ENCODE results near the gene LRG1.

Gene LRG1, protein sequence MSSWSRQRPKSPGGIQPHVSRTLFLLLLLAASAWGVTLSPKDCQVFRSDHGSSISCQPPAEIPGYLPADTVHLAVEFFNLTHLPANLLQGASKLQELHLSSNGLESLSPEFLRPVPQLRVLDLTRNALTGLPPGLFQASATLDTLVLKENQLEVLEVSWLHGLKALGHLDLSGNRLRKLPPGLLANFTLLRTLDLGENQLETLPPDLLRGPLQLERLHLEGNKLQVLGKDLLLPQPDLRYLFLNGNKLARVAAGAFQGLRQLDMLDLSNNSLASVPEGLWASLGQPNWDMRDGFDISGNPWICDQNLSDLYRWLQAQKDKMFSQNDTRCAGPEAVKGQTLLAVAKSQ

GRCh38 chr19:4539693-4540581 is at the start of gene LRG1:
Gene LRG1 (minus strand): TSS chr19:4540036. CDS start chr19:4540013, 23 bp downstream.
- DNase-seq = no peak

GRCh38 chr19:4588291-4588761 is 48.5 kb upstream of the LRG1 start:
- DNase-seq = no peak

- no peak for DNase-seq
These were observed 47.7 kb upstream of the LRG1 start for GRCh38 chr19:4587527-4587926.

GRCh38 chr19:4586691-4587090 is 46.9 kb upstream of the LRG1 start:
- DNase-seq = no peak

GRCh38 chr19:4586245-4586644 is 46.4 kb upstream of the LRG1 start:
- DNase-seq = no peak

DNA sequence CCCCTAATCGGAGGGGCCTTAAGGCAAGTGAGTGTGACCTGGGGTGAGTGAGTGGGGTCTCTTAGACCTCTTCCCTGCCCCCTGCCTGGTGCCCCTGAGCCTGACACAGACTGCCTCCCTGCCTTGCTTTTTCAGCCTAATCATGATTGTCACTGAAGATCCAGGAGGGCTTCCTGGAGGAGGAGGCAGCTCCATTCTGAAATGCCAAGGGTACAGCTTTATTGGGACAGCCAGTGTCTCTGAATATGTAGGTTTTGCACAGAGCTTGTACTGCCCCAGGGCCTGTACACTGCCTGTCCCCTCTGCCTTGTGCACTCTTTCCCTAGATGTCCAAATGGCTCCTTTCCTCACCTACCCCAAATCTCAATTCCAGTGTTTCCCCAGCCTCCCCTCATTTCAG is 45.7 kb upstream of the LRG1 start:
- DNase-seq = no peak

DNA sequence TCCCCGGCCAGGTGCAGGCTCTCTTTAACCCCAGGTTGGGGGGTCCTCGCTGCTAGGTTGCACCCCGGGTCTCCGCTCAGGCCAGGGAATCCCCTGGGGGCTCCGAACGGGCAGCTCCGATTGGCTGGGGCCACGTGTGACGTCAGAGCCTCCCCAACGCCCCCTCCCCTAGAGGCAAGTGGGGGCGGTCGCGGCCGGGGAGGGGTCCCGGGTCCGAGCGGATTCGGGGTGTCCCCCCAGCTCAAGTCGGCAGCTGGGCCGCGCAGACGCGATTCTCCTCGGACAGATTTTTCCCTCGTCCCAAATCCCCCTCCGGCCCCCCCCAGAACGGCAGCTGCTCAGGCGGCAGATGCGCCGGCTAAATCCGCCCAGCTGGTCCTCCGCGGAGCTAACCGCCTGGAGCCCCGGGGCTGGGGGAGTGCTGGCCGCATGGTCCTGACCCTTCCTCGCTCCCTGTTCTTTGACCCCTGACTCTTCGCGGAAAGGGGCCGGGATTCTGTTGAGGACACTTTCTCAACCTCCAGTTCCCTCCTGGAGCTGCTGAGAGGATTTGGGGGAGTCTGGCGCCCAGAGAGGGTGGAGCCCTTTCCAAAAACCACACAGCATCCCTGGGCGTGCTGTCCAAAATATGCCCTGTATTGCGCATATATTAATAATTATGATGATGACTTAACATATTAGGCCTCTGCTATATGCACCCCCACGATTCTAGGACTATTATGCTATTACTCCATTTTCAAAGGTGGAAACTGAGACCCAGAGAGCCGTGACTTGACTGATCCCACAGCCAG is 45.0 kb upstream of the LRG1 start:
- DNase-seq = peak; percentile 15 to 55 (median 50)

DNA sequence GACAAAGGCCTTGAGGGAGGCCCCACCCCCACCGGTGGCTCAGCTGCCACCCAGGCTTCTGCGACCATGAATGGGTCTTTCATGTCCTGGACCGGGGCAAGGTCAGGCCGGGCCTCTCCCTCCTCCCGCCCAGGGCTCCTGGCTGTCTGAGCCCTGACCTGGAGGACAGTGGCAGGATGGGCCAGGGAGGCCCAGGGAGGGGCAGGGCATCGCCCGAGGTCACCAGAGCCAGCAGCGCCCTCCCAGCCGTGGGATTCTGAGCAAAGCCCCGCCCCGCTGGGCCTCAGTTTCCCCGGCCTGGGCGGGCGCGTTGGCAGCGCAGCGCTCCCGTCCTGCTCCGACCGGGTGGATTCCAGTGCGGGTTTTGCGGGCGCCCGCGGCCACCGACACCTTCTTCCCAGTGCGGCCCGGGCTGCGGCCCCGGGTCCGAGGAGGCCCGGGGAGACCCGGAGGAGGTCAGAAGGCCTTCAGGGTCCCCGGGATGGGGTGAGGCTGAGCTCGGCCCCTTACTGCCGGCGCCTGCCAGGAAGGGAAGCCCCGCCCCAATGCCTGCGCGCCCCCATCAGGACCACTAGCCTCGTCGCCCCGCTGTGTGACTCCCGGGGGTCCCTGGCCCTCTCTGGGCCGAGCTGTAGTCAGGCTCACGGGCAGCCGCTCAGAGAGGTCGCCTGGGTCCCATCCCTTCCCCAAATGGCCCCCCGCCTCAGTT is 44.3 kb upstream of the LRG1 start:
- DNase-seq = peak; percentile 28 to 50 (median 47)

DNA sequence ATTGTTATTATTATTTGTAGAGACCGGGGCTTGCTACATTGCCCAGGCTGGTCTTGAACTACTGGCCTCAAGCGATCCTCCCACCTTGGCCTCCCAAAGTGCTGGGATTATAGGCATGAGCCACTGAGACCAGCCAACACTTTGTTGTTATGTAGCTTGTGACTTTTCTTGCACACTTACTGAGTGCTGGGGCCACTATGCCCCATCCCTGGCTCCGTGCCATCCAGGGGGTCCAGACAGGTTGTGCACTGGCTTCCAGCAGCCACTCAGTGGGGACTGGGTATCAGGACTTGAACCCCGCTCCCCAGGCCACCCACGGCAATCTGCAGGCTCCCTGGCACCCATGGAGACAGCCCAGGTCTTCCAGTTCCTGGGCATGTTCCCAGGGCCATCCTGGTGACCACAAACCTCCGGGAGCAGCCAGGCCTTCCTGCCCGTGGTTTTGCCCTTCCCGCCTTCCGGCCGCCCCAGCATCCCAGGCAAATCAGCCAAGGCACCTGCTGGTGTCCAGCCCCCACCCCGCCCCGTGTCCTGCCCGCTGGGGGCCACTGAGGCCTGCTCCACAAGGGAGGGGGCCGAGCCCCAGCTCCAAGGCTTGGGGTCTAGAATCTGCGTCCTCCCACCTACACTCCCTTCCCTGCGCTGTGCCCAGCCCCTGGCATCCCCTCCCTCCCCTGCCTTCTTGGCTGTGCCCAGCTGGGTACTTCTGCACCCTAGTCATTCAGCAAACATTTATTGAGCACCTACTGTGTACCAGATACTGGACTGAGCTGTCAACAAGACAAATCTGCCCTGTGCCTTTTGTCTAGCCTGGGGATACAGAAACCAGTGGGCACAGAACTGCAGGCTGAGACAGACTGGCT is 43.4 kb upstream of the LRG1 start:
- DNase-seq = peak in 1 of 3 experiments; percentile 42

DNA sequence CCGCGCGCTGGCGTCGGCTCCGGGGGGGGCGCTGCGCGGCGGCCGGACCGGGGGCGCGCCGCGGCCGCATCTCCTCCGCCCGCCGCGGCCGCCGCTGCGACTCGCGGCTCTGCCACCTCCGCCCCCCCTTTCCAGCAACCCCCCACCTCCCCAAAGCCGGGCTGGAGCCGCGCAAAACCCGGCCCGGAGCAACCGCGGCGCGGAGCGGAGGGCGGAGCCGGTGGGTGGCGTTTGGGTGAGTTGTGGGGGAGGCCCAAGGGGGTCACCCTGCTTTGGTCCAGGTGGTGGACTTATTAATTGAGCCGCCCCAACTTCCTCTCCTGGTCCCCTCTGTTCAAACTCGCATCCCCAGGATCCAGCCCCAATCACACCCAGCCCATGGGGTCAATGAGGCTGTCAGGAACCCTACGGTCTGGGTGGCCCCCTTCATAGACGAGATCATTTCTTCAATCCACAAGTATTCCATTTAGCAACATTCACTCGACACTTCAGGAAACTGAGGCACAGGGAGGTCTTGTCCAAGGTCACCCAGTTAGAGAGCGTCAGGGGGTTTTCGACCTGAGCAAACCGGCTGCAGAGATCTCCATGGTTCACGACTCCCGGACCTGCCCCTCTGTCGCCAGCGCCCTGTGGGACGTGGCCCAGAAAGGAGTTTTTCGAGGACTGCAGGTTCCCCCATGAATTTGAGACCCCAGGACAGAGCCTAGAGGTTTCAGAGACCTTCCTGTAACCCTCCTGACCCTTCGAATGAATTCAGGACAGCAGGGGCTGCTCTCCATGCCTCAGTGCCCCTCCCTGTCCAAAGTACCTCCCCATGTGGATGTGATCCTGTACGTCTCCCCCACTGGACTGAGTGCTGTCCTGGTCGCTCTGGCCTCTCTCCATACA is 42.1 kb upstream of the LRG1 start:
- DNase-seq = peak; percentile 56 to 64 (median 64)

GRCh38 chr19:4580961-4581665 is 41.3 kb upstream of the LRG1 start:
- DNase-seq = peak; percentile 32 to 44 (median 32)

DNA sequence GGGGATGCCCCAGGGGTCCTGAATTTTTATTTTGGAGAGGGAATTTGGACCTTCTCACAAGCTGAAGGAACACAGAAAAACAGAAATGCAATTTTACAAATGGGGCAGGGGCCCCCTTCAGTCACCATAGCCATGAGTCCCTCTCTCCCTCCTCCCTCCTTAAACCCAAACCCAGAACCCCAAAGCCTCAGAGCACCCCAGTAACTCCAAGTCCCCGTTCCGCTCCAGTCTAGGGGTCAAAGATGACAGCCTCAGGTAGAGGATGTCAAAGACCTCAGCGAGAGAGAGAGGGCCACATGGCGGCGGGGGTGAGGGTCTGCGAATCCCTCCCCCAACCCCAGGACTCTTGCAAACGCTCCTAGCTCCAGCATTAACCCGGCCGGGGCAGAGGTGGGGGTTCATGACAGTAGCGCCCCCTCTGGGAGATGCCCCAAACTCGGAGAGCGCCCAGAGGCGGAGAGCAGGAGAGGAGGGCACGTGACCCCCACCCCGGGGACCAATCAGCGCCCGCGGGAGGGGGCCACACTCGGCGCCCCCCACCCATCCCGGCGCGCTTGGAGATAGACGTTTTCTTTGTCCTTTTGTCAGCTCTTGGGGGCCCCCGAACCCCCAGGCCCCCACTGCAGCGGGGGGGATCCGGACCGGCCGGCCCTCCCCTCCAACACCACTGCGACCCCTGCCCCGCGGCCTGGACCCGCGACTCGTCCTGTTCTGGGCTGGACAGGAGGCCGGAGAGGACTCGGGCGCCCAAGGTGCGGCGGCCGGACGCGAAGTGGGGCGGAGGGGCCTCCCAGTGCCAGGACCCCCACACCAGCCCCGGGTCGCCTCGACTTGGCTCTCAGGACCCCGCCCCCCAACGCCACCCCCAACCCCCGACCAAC is 40.4 kb upstream of the LRG1 start:
- no peak for DNase-seq

DNA sequence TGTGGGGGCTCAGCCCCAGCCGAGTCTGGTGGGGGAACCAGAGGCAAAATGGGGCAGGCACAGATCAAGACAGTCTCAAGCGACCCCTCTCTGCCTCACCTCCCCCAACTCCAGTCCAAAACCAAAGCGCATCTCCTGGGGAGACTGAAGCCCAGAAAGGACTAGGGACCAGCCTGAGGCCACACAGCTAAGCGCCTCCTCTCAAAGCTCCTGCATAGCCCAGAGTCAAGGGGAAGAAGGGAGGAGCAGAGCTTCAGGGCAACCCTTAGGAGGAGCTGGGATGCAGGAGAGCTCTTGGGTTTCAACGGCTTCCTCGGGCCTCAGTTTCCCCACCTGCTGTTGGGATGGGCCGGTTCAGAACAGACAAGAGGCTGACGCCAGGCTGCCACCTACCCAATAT is 39.6 kb upstream of the LRG1 start:
- DNase-seq = no peak

DNA sequence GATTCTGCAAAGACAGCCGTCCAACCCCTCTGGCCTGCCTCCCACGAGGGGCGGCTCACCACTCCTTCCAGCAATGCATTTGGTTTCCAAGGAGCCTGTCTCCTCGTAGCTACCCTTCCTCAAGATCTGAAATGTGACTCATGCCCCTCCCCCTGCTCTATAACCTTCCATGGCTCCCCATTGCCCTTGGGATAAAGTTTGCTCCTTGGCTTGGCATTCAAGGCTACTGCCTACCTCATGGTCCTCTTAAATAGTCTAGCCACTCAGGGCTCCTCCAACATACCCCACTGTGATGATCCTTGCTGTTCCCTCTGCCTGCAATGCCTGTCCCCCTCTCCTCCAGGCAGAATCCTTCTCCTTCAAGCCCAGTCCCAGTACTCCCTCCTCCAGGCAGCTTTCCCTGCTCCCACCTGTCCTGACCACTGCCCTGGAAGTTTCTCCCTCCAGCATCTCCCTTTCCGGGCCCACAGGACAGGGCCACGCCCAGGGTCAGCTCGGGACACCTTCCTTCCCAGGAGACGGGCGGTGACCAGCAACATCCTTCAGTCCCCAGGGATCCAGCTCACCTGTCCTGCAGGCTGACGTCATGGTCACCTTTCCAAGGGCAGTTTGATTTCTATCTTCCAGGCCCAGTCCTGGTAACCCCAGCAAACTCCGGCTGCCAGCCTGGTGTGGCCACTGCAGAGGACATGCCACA is 38.9 kb upstream of the LRG1 start:
- DNase-seq = no peak

- DNase-seq = no peak
These were observed 37.4 kb upstream of the LRG1 start for GRCh38 chr19:4577020-4577782.

DNA sequence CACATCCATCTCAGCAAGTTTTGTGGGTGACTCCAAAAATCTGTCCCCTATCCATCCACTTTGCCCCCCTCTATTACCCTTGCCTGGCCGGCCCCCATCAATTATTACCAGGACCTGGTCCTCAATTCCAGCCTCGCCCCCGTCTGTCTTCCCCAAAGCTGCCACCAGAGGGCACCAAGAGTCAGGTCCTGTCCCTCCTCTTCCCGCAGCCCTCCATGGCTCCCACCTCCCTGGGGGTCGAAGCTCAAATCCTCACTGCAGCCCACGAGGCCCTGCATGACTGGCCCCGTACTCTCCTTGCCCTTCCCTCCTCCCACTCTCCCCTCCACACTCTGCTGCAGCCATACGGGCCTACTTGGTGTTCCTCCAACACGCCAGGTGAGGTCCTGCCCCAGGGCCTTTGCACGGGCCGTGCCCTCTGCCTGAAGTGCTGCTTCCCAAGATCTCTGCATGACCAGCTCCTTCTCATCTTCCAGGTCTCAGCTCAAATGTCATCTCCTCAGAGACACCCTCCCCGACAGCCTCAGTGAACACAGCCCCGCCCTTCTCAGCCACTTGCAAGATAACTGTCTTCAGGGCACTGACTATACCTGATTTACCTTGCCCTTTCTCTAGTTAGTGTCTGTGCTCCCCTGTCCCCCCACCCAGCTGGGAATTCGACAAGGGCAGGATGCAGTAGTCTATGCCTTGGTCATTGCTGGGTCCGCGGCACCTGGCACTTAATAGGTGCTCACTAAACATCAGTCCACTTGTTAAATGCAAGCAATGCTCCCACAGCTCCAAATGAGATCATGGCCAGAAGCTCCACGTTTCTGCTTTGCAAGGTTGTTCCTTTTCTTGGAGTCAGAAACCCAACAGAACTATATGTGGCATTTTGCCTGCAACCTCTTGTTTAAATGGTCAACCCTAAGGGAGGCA is 36.4 kb upstream of the LRG1 start:
- peak; percentile 20 to 57 (median 27) for DNase-seq
